ENCODE data around the gene ANO7. TPM values are rescaled to one million over a fixed set of nuclear protein-coding genes. Genes with fewer than 3 reads are reported as not detected.

Gene ANO7
- total and polyA plus RNA-seq, 2 of the 8 experiments (the other 6 are each of a cell fraction or from before 2014, with no cell fraction given) = 3.2 to 6.9 TPM

GRCh38 chr2:241194811-241195210, 6.3 kb downstream of the ANO7 start:
- Histone ChIP-seq H3K36me3 (ENCODE audit: control insufficient read depth in 2 of 4, insufficient read depth in 4 of 4, low read length in 3 of 4) (no peaks in the 10 kb centered on the region), H3K9me3 (ENCODE audit: insufficient read depth in 2 of 2, low read depth in 1 of 2, low read length in 1 of 2) (no peaks in the 10 kb centered on the region), H3K79me2 (ENCODE audit: control insufficient read depth in 1 of 2, insufficient read depth in 2 of 2, low read length in 2 of 2) (no peaks in the 10 kb centered on the region), H2BK5ac (ENCODE audit: low read depth, low read length) (no peak overlapping the region), H4K20me1 (replicated peaks in 1 of 2; ENCODE audit: control insufficient read depth in 1 of 2, insufficient read depth in 2 of 2, low read length in 2 of 2) (peaks cover 0 to 2% of the 10 kb centered on the region in 2 experiments), H2BK15ac (ENCODE audit: low read length) (no peak overlapping the region), H3K4me1 (replicated peaks in 1 of 4; ENCODE audit: control insufficient read depth in 3 of 4, insufficient read depth in 4 of 4, low read length in 3 of 4) (no peaks in the 10 kb centered on the region; a peak in 1 of 7 replicates), H3K23ac (ENCODE audit: insufficient read length) (no peak overlapping the region), H3K14ac (ENCODE audit: insufficient read length) (no peak overlapping the region), H2BK20ac (ENCODE audit: low read length) (no peak overlapping the region), H3K79me1 (ENCODE audit: low read depth, low read length) (no peaks in the 10 kb centered on the region), H2BK12ac (ENCODE audit: low read depth, low read length) (no peak overlapping the region), H4K8ac (ENCODE audit: extremely low read depth, insufficient read depth, low read length) (no peak overlapping the region), H2AK5ac (ENCODE audit: low read depth, low read length) (no peak overlapping the region), H4K5ac (ENCODE audit: insufficient read length, low read depth, low read length) (no peak overlapping the region), H3K4me2 (ENCODE audit: insufficient read depth in 1 of 2, low read depth in 2 of 2, low read length in 2 of 2) (no peak overlapping the region), H3K4ac (replicated peaks; ENCODE audit: insufficient read length, low read depth, low read length) (no peak overlapping the region), H3K56ac (replicated peaks; ENCODE audit: insufficient read length, low read depth, low read length) (no peak overlapping the region), H3K4me3 (ENCODE audit: extremely low read depth in 1 of 4, insufficient read depth in 2 of 4, low read depth in 3 of 4, low read length in 4 of 4) (no peak overlapping the region), H4K91ac (replicated peaks; ENCODE audit: insufficient read length, low read length) (no peak overlapping the region), H3K27me3 (replicated peaks in 1 of 4; ENCODE audit: control insufficient read depth in 3 of 4, extremely low read depth in 1 of 4, insufficient read depth in 3 of 4, low read length in 3 of 4) (no peaks in the 10 kb centered on the region; a peak in 1 of 7 replicates), H3K23me2 (ENCODE audit: low read depth, low read length) (no peaks in the 10 kb centered on the region), H2AFZ (ENCODE audit: low read length) (no peak overlapping the region), H3K9ac (replicated peaks in 1 of 4; ENCODE audit: extremely low read depth in 1 of 4, low read depth in 3 of 4, low read length in 3 of 4) (no peak overlapping the region), H3K27ac (ENCODE audit: low read depth, low read length) (no peak overlapping the region), H3K18ac (ENCODE audit: extremely low read depth, low read length) (no peak overlapping the region; the same call in 1 of the 2 replicates), H2BK120ac (replicated peaks; ENCODE audit: low read depth, low read length) (no peak overlapping the region)
- DNase-seq (ENCODE audit: low read depth in 1 of 2, low spot score in 2 of 2) (no peak), FAIRE-seq (no peak)
- 92% methylated on average over 9 of the region's 9 CpGs; no CpG with 5 or more reads in 1 of the 2 experiments for WGBS, 2 experiments (ENCODE audit: extremely low coverage in 1 of 2, insufficient coverage in 1 of 2, insufficient read length in 1 of 2, insufficient replicate concordance in 2 of 2, low coverage in 1 of 2, low lambda C conversion rate in 2 of 2, missing lambda C conversion rate in 1 of 2)
- POLR2A ChIA-PET (ENCODE audit: partially characterized antibody) = no interaction called here
- CTCF ChIA-PET (ENCODE audit: partially characterized antibody) = interaction anchor here (1.2 kb wide), 1 partner anchor 33 kb away, joined by 3 read pairs; no protein-coding TSS in a partner anchor
- TF ChIP-seq SIX5 (IDR thresholded peaks at IDR 0.05; ENCODE audit: low read depth, low read length) (no peak), GTF2F1 (IDR thresholded peaks at IDR 0.05; ENCODE audit: borderline replicate concordance, low read depth, low read length) (no peak), ATF2 (IDR thresholded peaks at IDR 0.05; ENCODE audit: low read length) (no peak), E2F6 (IDR thresholded peaks at IDR 0.05) (no peak), SUZ12 (IDR thresholded peaks at IDR 0.05; ENCODE audit: low read length) (no peak), CBX5 (IDR thresholded peaks at IDR 0.05; ENCODE audit: low read depth, low read length) (no peak), ZNF274 (IDR thresholded peaks at IDR 0.05; ENCODE audit: borderline replicate concordance, extremely low read depth, low read length) (no peak), SP2 (IDR thresholded peaks at IDR 0.05; ENCODE audit: low read length) (no peak), ASH2L (IDR thresholded peaks at IDR 0.05; ENCODE audit: low read length) (no peak), USF2 (IDR thresholded peaks at IDR 0.05; ENCODE audit: low read length) (no peak), SAP30 (IDR thresholded peaks at IDR 0.05; ENCODE audit: insufficient read depth, insufficient replicate concordance, low read length) (no peak)
